Activated CD4-positive, alpha-beta T cell treated with anti-CD3 and anti-CD28 coated beads, Interleukin-10, Interleukin-2, amounts not matched to agents 100 ng/mL and 50 ng/mL, durations not matched to agents 16 hours and 8 hours (primary cell): Measurements from ENCODE around the gene IFITM1.
"Not testable (repeated sequence)": the region's sequence is repeated elsewhere in the genome, so short reads cannot be mapped to it uniquely, and the experiment has no call there.

Experiments used
- DNase-seq: peaks from one replicate; pipeline ENCODE4 v3.0.0-alpha.2; 2020

The IFITM1 gene

GRCh38 chr11:328012-328411 lies 14.2 kb downstream of the IFITM1 start:
- DNase-seq = no peak

GRCh38 chr11:328516-329100 lies 14.8 kb downstream of the IFITM1 start:
- not testable (repeated sequence) for DNase-seq

- no peak for DNase-seq
Measured at GRCh38 chr11:329886-330253, 16.0 kb downstream of the IFITM1 start.

- DNase-seq = no peak
Measured at GRCh38 chr11:330307-330693, 16.5 kb downstream of the IFITM1 start.

GRCh38 chr11:330694-331357 lies 17.0 kb downstream of the IFITM1 start:
- DNase-seq = peak; percentile 54

GRCh38 chr11:331358-332060 lies 17.7 kb downstream of the IFITM1 start:
- no peak for DNase-seq

GRCh38 chr11:332651-333480 lies 19.0 kb downstream of the IFITM1 start:
- DNase-seq = no peak

- not testable (repeated sequence) for DNase-seq
Measured at GRCh38 chr11:333616-334263, 19.9 kb downstream of the IFITM1 start.

- no peak for DNase-seq
Measured at GRCh38 chr11:334264-334994, 20.6 kb downstream of the IFITM1 start.

GRCh38 chr11:335779-336658 lies 22.2 kb downstream of the IFITM1 start:
- no peak for DNase-seq

GRCh38 chr11:336659-337198 lies 22.9 kb downstream of the IFITM1 start:
- no peak for DNase-seq

GRCh38 chr11:337711-338110 lies 23.9 kb downstream of the IFITM1 start:
- DNase-seq = no peak

- no peak for DNase-seq
Measured at GRCh38 chr11:339963-340362, 26.1 kb downstream of the IFITM1 start.

GRCh38 chr11:340539-341512 lies 27.0 kb downstream of the IFITM1 start:
- DNase-seq = no peak

GRCh38 chr11:342328-342727 lies 28.5 kb downstream of the IFITM1 start:
- no peak for DNase-seq

- DNase-seq = no peak
Measured at GRCh38 chr11:344836-345578, 31.2 kb downstream of the IFITM1 start.

- DNase-seq = no peak
Measured at GRCh38 chr11:346529-346928, 32.7 kb downstream of the IFITM1 start.

- DNase-seq = not testable (repeated sequence)
Measured at GRCh38 chr11:349270-349954, 35.6 kb downstream of the IFITM1 start.
